HG03066 (cell line): ENCODE measurements around the gene RNU2-63P.
"Not testable (repeated sequence)": the region's sequence is repeated elsewhere in the genome, so short reads cannot be mapped to it uniquely, and the experiment has no call there.

Source experiments
- ATAC-seq: cut with Tn5 transposase; IDR thresholded peaks from one replicate; pipeline ENCODE4 v1.9.1; 2021; ENCODE audit warnings: low read depth; ENCODE audit not compliant: unreplicated experiment

Gene RNU2-63P

DNA sequence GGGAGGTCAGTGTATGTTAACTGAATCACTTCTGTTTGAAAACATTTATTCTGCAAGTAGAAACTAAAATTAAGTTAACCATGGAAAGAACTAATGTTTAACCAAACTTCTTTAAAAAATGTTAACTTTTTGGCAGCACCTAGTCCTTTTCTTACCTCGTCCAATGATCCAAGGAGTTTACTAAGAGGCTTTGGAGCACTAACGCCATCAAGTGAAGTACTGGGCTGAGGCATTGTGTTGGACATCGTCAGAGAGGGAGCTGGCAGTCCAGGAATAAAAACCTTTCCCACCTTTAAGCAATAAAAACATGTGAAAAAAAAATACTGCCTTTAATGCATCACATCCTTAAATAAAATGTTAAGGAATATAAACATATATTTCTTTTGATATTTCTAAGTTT lies 23.8 kb downstream of the RNU2-63P start:
- ATAC-seq = not testable (repeated sequence)

DNA sequence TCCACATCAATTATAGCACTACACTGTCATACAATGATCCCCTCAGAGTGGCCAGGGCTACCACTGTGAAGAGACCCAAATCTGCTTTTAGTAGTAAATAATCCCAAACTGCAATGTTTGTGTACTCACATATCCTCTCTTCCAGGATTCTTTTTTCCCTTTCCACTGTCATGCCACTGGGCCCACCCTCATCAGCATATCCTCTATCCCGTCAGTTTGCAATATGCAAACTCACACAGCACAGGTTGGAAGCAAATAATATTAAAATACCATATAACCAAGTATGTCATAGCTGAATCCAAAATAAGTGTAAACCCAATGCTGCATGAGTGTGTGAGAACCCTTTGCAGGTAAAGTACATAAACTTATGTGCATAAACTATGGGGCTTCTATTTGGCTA lies 28.9 kb downstream of the RNU2-63P start:
- not testable (repeated sequence) for ATAC-seq

DNA sequence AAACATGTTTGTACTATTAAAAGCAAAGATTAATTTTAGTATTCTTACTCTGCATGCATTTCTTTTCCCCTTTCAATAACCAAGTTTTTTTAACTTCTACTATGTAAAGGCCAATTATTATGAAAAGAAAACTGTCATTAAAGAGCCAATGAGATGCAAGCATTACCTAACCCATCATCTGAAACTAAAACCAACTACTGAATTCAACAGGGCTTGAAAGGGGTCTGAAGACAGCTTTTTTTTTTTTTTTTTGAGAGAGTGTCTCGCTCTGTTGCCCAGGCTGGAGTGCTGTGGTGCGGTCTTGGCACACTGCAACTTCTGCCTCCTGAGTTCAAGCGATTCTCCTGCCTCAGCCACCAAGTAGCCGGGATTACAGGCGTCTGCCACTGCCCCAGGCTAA lies 30.4 kb downstream of the RNU2-63P start:
- not testable (repeated sequence) for ATAC-seq

DNA sequence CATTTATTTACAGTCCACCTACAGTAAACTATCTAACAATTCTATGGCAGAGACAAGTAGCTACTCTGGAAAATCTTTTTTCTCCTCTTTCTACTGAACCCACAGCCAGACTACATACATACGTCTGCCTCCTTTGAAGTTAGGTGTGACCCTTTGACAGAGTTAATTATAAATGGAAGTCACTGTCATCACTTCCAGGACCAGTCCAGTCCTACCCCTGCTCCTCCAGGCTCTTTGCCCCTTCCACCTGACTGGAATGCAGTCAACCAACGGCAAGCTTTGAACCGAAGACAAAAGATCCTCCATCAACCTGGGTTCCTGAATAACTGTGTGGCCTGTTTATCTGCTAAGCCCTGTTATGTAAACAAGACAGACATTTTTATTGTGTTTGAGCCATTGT lies 35.2 kb downstream of the RNU2-63P start:
- not testable (repeated sequence) for ATAC-seq

DNA sequence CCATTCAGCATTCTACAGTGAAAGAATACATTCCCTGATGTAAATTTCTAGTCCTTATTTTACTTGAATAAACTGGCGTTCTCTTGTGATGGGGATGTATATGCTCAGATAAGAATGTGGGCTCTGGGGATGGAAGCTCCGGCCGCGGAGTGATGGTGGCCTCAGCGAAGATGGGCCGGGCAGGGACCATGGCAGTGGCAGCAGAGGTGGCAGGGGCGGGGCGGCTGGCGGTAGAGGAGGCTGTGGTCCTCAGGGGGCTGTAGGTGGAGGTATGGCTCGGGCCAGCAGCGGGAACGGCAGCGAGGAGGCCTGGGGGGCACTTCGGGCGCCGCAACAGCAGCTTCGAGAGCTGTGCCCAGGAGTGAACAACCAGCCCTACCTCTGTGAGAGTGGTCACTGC lies 44.0 kb downstream of the RNU2-63P start:
- not testable (repeated sequence) for ATAC-seq
